DMS53 treated with DMSO at 0.1 percent for 48 hours (cell line): ENCODE results near the gene PDILT.
"Not testable (repeated sequence)": the region's sequence is repeated elsewhere in the genome, so short reads cannot be mapped to it uniquely, and the experiment has no call there.

ENCODE experiments used
- DNase-seq: peaks from one replicate; lab custom pipeline; 2025; ENCODE audit not compliant: unreplicated experiment; lab: John Stamatoyannopoulos, UW

Gene PDILT

GRCh38 chr16:20404637-20405036 lies at the start of gene PDILT:
TSS of gene PDILT (minus strand) at chr16:20404737. CDS start at chr16:20399300, 5,437 bp downstream.
- no peak for DNase-seq

GRCh38 chr16:20453633-20454032 lies 49.1 kb upstream of the PDILT start:
- not testable (repeated sequence) for DNase-seq

GRCh38 chr16:20451364-20451763 lies 46.8 kb upstream of the PDILT start, which contains the start of gene ACSM2A:
TSS of gene ACSM2A (plus strand) at chr16:20451521. CDS start at chr16:20460115, 8,594 bp downstream.
- DNase-seq = not testable (repeated sequence)

- DNase-seq = not testable (repeated sequence)
Measured at GRCh38 chr16:20446652-20447393, 42.3 kb upstream of the PDILT start.

GRCh38 chr16:20441859-20442258 lies 37.3 kb upstream of the PDILT start:
- not testable (repeated sequence) for DNase-seq

- DNase-seq = no peak
Measured at GRCh38 chr16:20441191-20441590, 36.7 kb upstream of the PDILT start.

GRCh38 chr16:20440731-20441130 lies 36.2 kb upstream of the PDILT start:
- DNase-seq = not testable (repeated sequence)

GRCh38 chr16:20439820-20440231 lies 35.3 kb upstream of the PDILT start:
- not testable (repeated sequence) for DNase-seq

- not testable (repeated sequence) for DNase-seq
Measured at GRCh38 chr16:20438950-20439349, 34.4 kb upstream of the PDILT start.

GRCh38 chr16:20430948-20431347 lies 26.4 kb upstream of the PDILT start:
- DNase-seq = no peak

- not testable (repeated sequence) for DNase-seq
Measured at GRCh38 chr16:20430480-20430879, 25.9 kb upstream of the PDILT start.

- DNase-seq = not testable (repeated sequence)
Measured at GRCh38 chr16:20429499-20429898, 25.0 kb upstream of the PDILT start.

GRCh38 chr16:20427401-20427797 lies 22.9 kb upstream of the PDILT start:
- DNase-seq = not testable (repeated sequence)

GRCh38 chr16:20424129-20424866 lies 19.8 kb upstream of the PDILT start:
- DNase-seq = no peak

- DNase-seq = not testable (repeated sequence)
Measured at GRCh38 chr16:20423772-20424128, 19.2 kb upstream of the PDILT start.

GRCh38 chr16:20421748-20422147 lies 17.2 kb upstream of the PDILT start:
- not testable (repeated sequence) for DNase-seq

- not testable (repeated sequence) for DNase-seq
Measured at GRCh38 chr16:20419093-20419492, 14.6 kb upstream of the PDILT start.

GRCh38 chr16:20415541-20415940 lies 11.0 kb upstream of the PDILT start:
- no peak for DNase-seq

- DNase-seq = no peak
Measured at GRCh38 chr16:20411055-20411454, 6.5 kb upstream of the PDILT start.

- no peak for DNase-seq
Measured at GRCh38 chr16:20410121-20410723, 5.7 kb upstream of the PDILT start.

- DNase-seq = no peak
Measured at GRCh38 chr16:20409398-20410120, 5.0 kb upstream of the PDILT start, which contains the start of gene ACSM5. TSS of gene ACSM5 (plus strand) at chr16:20409534. CDS start at chr16:20411485, 1,951 bp downstream.
